Mesenchymal stem cell (in vitro differentiated cells and primary cell): Measurements from ENCODE around the gene ITGA5.
A peak's percentile ranks its signal among the peaks of the same experiment; 100 is the strongest.

Experiments
- DNase-seq: peaks from one replicate; pipeline ENCODE4 v3.0.0-alpha.2; 2013
- H2AFZ ChIP-seq: one replicate; pipeline ENCODE4 v1.6.1; 2013; ENCODE audit warnings: low read depth, mild to moderate bottlenecking, control low read depth, inconsistent platforms, low read length, moderate library complexity
- H2AK5ac ChIP-seq: 2 replicates; pipeline ENCODE4 v1.6.1; 2013; ENCODE audit warnings: low read length, moderate library complexity, mild to moderate bottlenecking, inconsistent platforms; ENCODE audit not compliant: severe bottlenecking
- H2BK120ac ChIP-seq: one replicate; pipeline ENCODE4 v1.6.1; 2013; ENCODE audit warnings: low read depth, mild to moderate bottlenecking, inconsistent platforms, low read length, moderate library complexity
- H2BK12ac ChIP-seq, 2 experiments: one replicate each; pipeline ENCODE4 v1.6.1; 2013; ENCODE audit warnings: inconsistent platforms in 2 of 2, low read length in 2 of 2, mild to moderate bottlenecking in 2 of 2, moderate library complexity in 2 of 2, control low read depth in 1 of 2
- H2BK15ac ChIP-seq: one replicate; pipeline ENCODE4 v1.6.1; 2013; ENCODE audit warnings: mild to moderate bottlenecking, low read depth, inconsistent platforms; ENCODE audit not compliant: poor library complexity, severe bottlenecking
- H2BK5ac ChIP-seq: 2 replicates; pipeline ENCODE4 v1.6.1; 2013; ENCODE audit warnings: low read depth, mild to moderate bottlenecking, low read length, control low read depth, inconsistent platforms; ENCODE audit not compliant: poor library complexity, severe bottlenecking
- H3K14ac ChIP-seq, 2 experiments: one replicate each; pipeline ENCODE4 v1.6.1; 2013; ENCODE audit warnings: inconsistent platforms in 2 of 2, low read length in 2 of 2, control low read depth in 1 of 2, mild to moderate bottlenecking in 1 of 2, moderate library complexity in 1 of 2
- H3K18ac ChIP-seq, 2 experiments: one replicate each; pipeline ENCODE4 v1.6.1; 2013; ENCODE audit warnings: inconsistent platforms in 2 of 2, low read length in 2 of 2, control low read depth in 1 of 2, low read depth in 1 of 2, mild to moderate bottlenecking in 1 of 2
- H3K23ac ChIP-seq, 2 experiments: one replicate each; pipeline ENCODE4 v1.6.1; 2013; ENCODE audit warnings: inconsistent platforms in 2 of 2, low read length in 2 of 2, mild to moderate bottlenecking in 2 of 2, moderate library complexity in 2 of 2, control low read depth in 1 of 2
- H3K27ac ChIP-seq: 2 replicates; pipeline ENCODE4 v1.5.1; 2013; ENCODE audit warnings: mild to moderate bottlenecking, moderate library complexity, low read length, control low read depth, inconsistent platforms; ENCODE audit not compliant: poor library complexity, severe bottlenecking
- H3K27me3 ChIP-seq, 2 experiments: 2 replicates each; pipeline versions ENCODE4 v1.6.1 to v1.7.0; 2013; ENCODE audit warnings: low read length in 2 of 2, mild to moderate bottlenecking in 2 of 2, moderate library complexity in 2 of 2, control low read depth in 1 of 2, inconsistent platforms in 1 of 2; ENCODE audit not compliant: control insufficient read depth in 1 of 2, insufficient read depth in 1 of 2
- H3K36me3 ChIP-seq, 2 experiments: 2 replicates each; pipeline versions ENCODE4 v1.6.1 to v1.7.0; 2013; ENCODE audit warnings: low read length in 2 of 2, control low read depth in 1 of 2, inconsistent platforms in 1 of 2, low read depth in 1 of 2, mild to moderate bottlenecking in 1 of 2; ENCODE audit not compliant: insufficient read depth in 2 of 2, control insufficient read depth in 1 of 2
- H3K4ac ChIP-seq, 2 experiments: one replicate each; pipeline ENCODE4 v1.6.1; 2013; ENCODE audit warnings: inconsistent platforms in 2 of 2, low read length in 2 of 2, mild to moderate bottlenecking in 2 of 2, moderate library complexity in 2 of 2, control low read depth in 1 of 2, low read depth in 1 of 2
- H3K4me1 ChIP-seq: 2 replicates; pipeline ENCODE4 v1.6.1; 2013; ENCODE audit warnings: low read depth, low read length, control low read depth; ENCODE audit not compliant: control insufficient read depth, insufficient read depth
- H3K4me2 ChIP-seq: 2 replicates; pipeline ENCODE4 v1.6.1; 2013; ENCODE audit warnings: low read length, mild to moderate bottlenecking, inconsistent platforms; ENCODE audit not compliant: poor library complexity, severe bottlenecking
- H3K4me3 ChIP-seq, 2 experiments: 2 replicates each; pipeline versions ENCODE4 v1.5.1 to v1.7.0; 2013; ENCODE audit warnings: low read length in 2 of 2, mild to moderate bottlenecking in 2 of 2, control low read depth in 1 of 2, low read depth in 1 of 2; ENCODE audit not compliant: insufficient read depth in 1 of 2
- H3K79me1 ChIP-seq: replicated peaks from 2 replicates; pipeline ENCODE4 v1.6.1; 2013; ENCODE audit warnings: mild to moderate bottlenecking, control low read depth, low read length, inconsistent platforms; ENCODE audit not compliant: poor library complexity, severe bottlenecking
- H3K9ac ChIP-seq: 2 replicates; pipeline ENCODE4 v1.7.0; 2013; ENCODE audit warnings: mild to moderate bottlenecking, low read length, moderate library complexity
- H3K9me3 ChIP-seq: 2 replicates; pipeline ENCODE4 v1.7.0; 2013; ENCODE audit warnings: mild to moderate bottlenecking, low read length; ENCODE audit not compliant: control insufficient read depth
- H4K8ac ChIP-seq: one replicate; pipeline ENCODE4 v1.6.1; 2013; ENCODE audit warnings: inconsistent platforms, mild to moderate bottlenecking, low read length, moderate library complexity
- H4K91ac ChIP-seq: one replicate; pipeline ENCODE4 v1.6.1; 2013; ENCODE audit warnings: mild to moderate bottlenecking, low read length, inconsistent platforms
- WGBS: methylation state at CpG from one replicate; pipeline ENCODE4 v1.1.7; 2013; ENCODE audit warnings: mixed read lengths; 5-methylcytosine and 5-hydroxymethylcytosine counted together

Gene ITGA5

GRCh38 chr12:54438517-54438916 is 19.5 kb upstream of the ITGA5 start:
- DNase-seq: no peak
- Histone ChIP-seq H2BK12ac (no peak overlapping the region), H4K8ac (no peak overlapping the region), H2AK5ac (no peak overlapping the region), H2AFZ (no peak overlapping the region), H2BK5ac (no peak overlapping the region), H3K4ac (no peak overlapping the region), H3K9ac (no peak overlapping the region), H2BK120ac (no peak overlapping the region), H3K27ac (no peak overlapping the region), H3K14ac (no peak overlapping the region), H2BK15ac (no peak overlapping the region), H3K4me1 (peaks cover 2% of the 10 kb centered on the region), H3K9me3 (no peaks in the 10 kb centered on the region), H3K79me1 (no peaks in the 10 kb centered on the region), H3K23ac (no peak overlapping the region), H3K4me2 (no peak overlapping the region), H3K27me3 (peaks cover 0 to 20% of the 10 kb centered on the region in 2 experiments), H3K18ac (no peak overlapping the region), H3K36me3 (no peaks in the 10 kb centered on the region), H4K91ac (no peak overlapping the region), H3K4me3 (no peak overlapping the region)
- no CpG with 5 or more reads among the region's 1 CpG for WGBS

- no peak overlapping the region for H2BK15ac ChIP-seq
- DNase-seq: no peak
- H3K14ac ChIP-seq: no peak overlapping the region
- H3K9me3 ChIP-seq: no peaks in the 10 kb centered on the region
- H2AK5ac ChIP-seq: no peak overlapping the region
- H3K4ac ChIP-seq: no peak overlapping the region
- H2BK12ac ChIP-seq: no peak overlapping the region
- no peak overlapping the region for H2BK5ac ChIP-seq
- H3K18ac ChIP-seq: no peak overlapping the region
- no peaks in the 10 kb centered on the region for H3K79me1 ChIP-seq
- no peak overlapping the region for H4K91ac ChIP-seq
- H3K23ac ChIP-seq: no peak overlapping the region
- H3K4me3 ChIP-seq: no peak overlapping the region
- H3K4me1 ChIP-seq: peaks cover 2% of the 10 kb centered on the region
- no peak overlapping the region for H2AFZ ChIP-seq
- H3K9ac ChIP-seq: no peak overlapping the region
- no peak overlapping the region for H2BK120ac ChIP-seq
- H3K4me2 ChIP-seq: no peak overlapping the region
- peaks cover 0 to 21% of the 10 kb centered on the region in 2 experiments for H3K27me3 ChIP-seq
- H3K27ac ChIP-seq: no peak overlapping the region
- no peak overlapping the region for H4K8ac ChIP-seq
- 93% methylated on average over 2 of the region's 3 CpGs for WGBS
- H3K36me3 ChIP-seq: no peaks in the 10 kb centered on the region
Observed at GRCh38 chr12:54437697-54438096, 18.6 kb upstream of the ITGA5 start.

GRCh38 chr12:54437243-54437642 is 18.2 kb upstream of the ITGA5 start:
- Histone ChIP-seq H2BK5ac (no peak overlapping the region), H3K79me1 (no peaks in the 10 kb centered on the region)

GRCh38 chr12:54432815-54433164 is 13.7 kb upstream of the ITGA5 start:
- peaks cover 0 to 30% of the 10 kb centered on the region in 2 experiments for H3K27me3 ChIP-seq
- no peak overlapping the region for H3K4me3 ChIP-seq
- H4K91ac ChIP-seq: peak overlapping the region; percentile 9
- 68% methylated on average over 4 of the region's 4 CpGs for WGBS
- H3K4ac ChIP-seq: no peak overlapping the region
- no peak overlapping the region for H2AK5ac ChIP-seq
- no peak overlapping the region for H3K23ac ChIP-seq
- no peaks in the 10 kb centered on the region for H3K36me3 ChIP-seq
- peak overlapping the region; percentile 39 to 52 for H2BK12ac ChIP-seq
- H2BK120ac ChIP-seq: no peak overlapping the region
- no peak overlapping the region for H3K4me2 ChIP-seq
- H2AFZ ChIP-seq: no peak overlapping the region
- H3K18ac ChIP-seq: no peak overlapping the region
- no peak overlapping the region for H3K27ac ChIP-seq
- H3K14ac ChIP-seq: peak overlapping the region in 1 of 2 experiments; percentile 79
- H2BK15ac ChIP-seq: no peak overlapping the region
- peaks cover 8% of the 10 kb centered on the region for H3K4me1 ChIP-seq
- H3K9ac ChIP-seq: peak overlapping the region; percentile 4
- no peaks in the 10 kb centered on the region for H3K79me1 ChIP-seq
- H2BK5ac ChIP-seq: no peak overlapping the region
- no peak overlapping the region for H4K8ac ChIP-seq
- no peaks in the 10 kb centered on the region for H3K9me3 ChIP-seq
- DNase-seq: no peak

More at GRCh38 chr12:54437243-54437642, 18.2 kb upstream of the ITGA5 start:
- no peak overlapping the region for H2AK5ac ChIP-seq
- H3K4me3 ChIP-seq: no peak overlapping the region
- H3K9ac ChIP-seq: no peak overlapping the region
- H3K27ac ChIP-seq: no peak overlapping the region
- no peak overlapping the region for H2AFZ ChIP-seq
- H2BK12ac ChIP-seq: no peak overlapping the region
- DNase-seq: no peak
- H3K18ac ChIP-seq: no peak overlapping the region
- no peak overlapping the region for H3K4ac ChIP-seq
- no peaks in the 10 kb centered on the region for H3K9me3 ChIP-seq
- H3K36me3 ChIP-seq: no peaks in the 10 kb centered on the region
- H2BK15ac ChIP-seq: no peak overlapping the region
- no peak overlapping the region for H4K91ac ChIP-seq
- H3K4me1 ChIP-seq: peaks cover 4% of the 10 kb centered on the region
- H2BK120ac ChIP-seq: no peak overlapping the region
- H3K27me3 ChIP-seq: peaks cover 0 to 21% of the 10 kb centered on the region in 2 experiments
- H4K8ac ChIP-seq: no peak overlapping the region
- H3K4me2 ChIP-seq: no peak overlapping the region
- H3K14ac ChIP-seq: no peak overlapping the region
- H3K23ac ChIP-seq: no peak overlapping the region
